GM12878 (cell line): Measurements from ENCODE around the gene USP11. TPM values are rescaled to one million over a fixed set of nuclear protein-coding genes. Genes with fewer than 3 reads are reported as not detected.

ENCODE experiments used
- BACH1 ChIP-seq: fragments of 450-650 bp; IDR thresholded peaks from 2 replicates; pipeline ENCODE4 v1.6.1; 2017; ENCODE audit warnings: mild to moderate bottlenecking, borderline replicate concordance
- EGR1 ChIP-seq, 2 experiments: IDR thresholded peaks; 1 replicate in 1 of 2; 2 replicates in 1 of 2; pipeline ENCODE4 v1.6.1; 2011 to 2012; ENCODE audit warnings: low read depth in 2 of 2, low read length in 2 of 2, borderline replicate concordance in 1 of 2, mild to moderate bottlenecking in 1 of 2, moderate library complexity in 1 of 2
- GABPA ChIP-seq: IDR thresholded peaks from 2 replicates; pipeline ENCODE4 v1.6.1; 2014; ENCODE audit warnings: antibody characterized with exemption, low read depth, mild to moderate bottlenecking, inconsistent platforms
- HDAC2 ChIP-seq: fragments of 200-600 bp; sonication (generic); IDR thresholded peaks from 2 replicates; pipeline ENCODE4 v1.6.1; 2017
- STAT1 ChIP-seq: fragments of 450-650 bp; conservative IDR thresholded peaks from 2 replicates; pipeline ENCODE4 v1.6.1; 2014; ENCODE audit warnings: antibody characterized with exemption, mild to moderate bottlenecking
- TCF3 ChIP-seq: IDR thresholded peaks from 2 replicates; pipeline ENCODE4 v1.6.1; 2012; ENCODE audit warnings: low read depth, mild to moderate bottlenecking, low read length, borderline replicate concordance; ENCODE audit not compliant: insufficient read depth
- YBX1 ChIP-seq: fragments of 450-650 bp; IDR thresholded peaks from 2 replicates; pipeline ENCODE4 v1.6.1; 2016; ENCODE audit warnings: antibody characterized with exemption
- polyA plus RNA-seq, 11 experiments: library from polyadenylated mRNA; depleted of rRNA in 4 of 11; unstranded in 6 of 11; stranded (reverse) in 5 of 11; fragments of >200 nt; fragmentation: Nextera tagmentation in 4 of 11; fragmentation: Illumina TruSeq in 1 of 11; extraction: Ambion mirVana in 4 of 11; extraction: Trizol in 1 of 11; gene quantifications; 1 replicate in 1 of 11; 2 replicates in 10 of 11; pipeline versions ENCODE4 v1.2.1 to v1.2.3, GENCODE V29; 2011 to 2016; ENCODE audit warnings: inconsistent platforms in 2 of 11, missing spikeins in 2 of 11, low read depth in 1 of 11
- total RNA-seq, 4 experiments: library from RNA; depleted of rRNA in 3 of 4; stranded (reverse); fragments of >200 nt in 3 of 4; fragmentation: Illumina TruSeq in 1 of 4; extraction: Trizol in 1 of 4; gene quantifications; 2 replicates each; pipeline versions ENCODE4 v1.2.1 to v1.2.3, GENCODE V29; 2013 to 2021
- TF ChIP-seq, protein P1 (sequence below): fragments of 450-650 bp; IDR thresholded peaks from 2 replicates; pipeline ENCODE4 v1.6.1; 2017; ENCODE audit warnings: antibody characterized with exemption, mild to moderate bottlenecking, moderate library complexity
- TF ChIP-seq, protein P2 (sequence below): fragments of 450-650 bp; IDR thresholded peaks from 2 replicates; pipeline ENCODE4 v1.6.1; 2016; ENCODE audit warnings: mild to moderate bottlenecking, moderate library complexity, borderline replicate concordance
- TF ChIP-seq, protein P3 (sequence below): fragments of 150-350 bp; IDR thresholded peaks from 2 replicates; pipeline ENCODE4 v1.6.1; 2014; ENCODE audit warnings: mild to moderate bottlenecking, low read depth, low read length
- TF ChIP-seq, protein P4 (sequence below): fragments of 450-650 bp; formaldehyde crosslinking; IDR thresholded peaks from 2 replicates; pipeline ENCODE4 v1.5.0; 2022; ENCODE audit warnings: mild to moderate bottlenecking, missing genetic modification characterization
- TF ChIP-seq, protein P5 (sequence below): fragments of 450-650 bp; IDR thresholded peaks from 2 replicates; pipeline ENCODE4 v1.6.1; 2017; ENCODE audit warnings: mild to moderate bottlenecking, low read depth, inconsistent platforms; ENCODE audit not compliant: poor library complexity, severe bottlenecking

Gene USP11
- total and polyA plus RNA-seq, 10 of the 15 experiments (the other 5 are each of a cell fraction or from before 2014, with no cell fraction given): 3.3 to 44.0 (median 20.9) TPM

DNA sequence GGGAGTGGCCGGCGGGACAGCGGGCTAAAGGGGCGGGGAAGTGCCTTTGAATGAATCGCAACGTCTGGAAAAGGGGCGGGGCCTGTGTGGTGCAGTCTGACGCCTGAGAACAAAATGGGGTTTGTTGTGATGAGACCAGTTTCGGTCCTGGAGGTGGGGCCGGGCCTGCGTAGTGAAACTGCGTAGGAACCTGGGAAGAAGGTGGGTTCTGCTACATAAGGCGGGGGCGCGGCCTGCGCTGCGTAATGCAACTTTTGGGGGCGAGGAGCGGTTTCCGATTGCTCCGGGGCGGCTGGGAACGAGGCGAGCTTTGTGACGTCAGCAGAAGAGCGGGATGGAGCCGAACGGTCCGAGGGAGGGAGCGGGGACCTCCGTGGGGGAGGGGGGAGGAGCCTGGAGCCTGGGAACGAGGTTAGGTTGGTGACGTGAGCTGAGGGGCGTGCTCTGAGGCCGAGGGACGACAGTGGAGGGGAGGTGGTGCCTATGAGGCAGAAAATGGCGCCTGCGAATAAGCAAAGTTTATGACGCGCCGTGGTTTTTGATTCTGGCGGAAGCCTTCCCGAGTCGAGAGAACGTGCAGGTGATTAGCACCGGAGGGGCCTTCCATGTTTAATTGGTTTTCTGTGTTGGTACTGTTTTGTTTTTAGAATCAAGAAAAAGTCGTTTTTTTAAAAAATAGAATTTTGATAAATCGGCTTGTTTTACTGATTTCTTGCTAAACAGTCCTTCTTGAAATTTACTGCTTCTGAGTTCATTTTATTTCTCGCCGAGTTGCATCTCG, 714 bp downstream of the USP11 start (continued):
- TF ChIP-seq, protein P1, sequence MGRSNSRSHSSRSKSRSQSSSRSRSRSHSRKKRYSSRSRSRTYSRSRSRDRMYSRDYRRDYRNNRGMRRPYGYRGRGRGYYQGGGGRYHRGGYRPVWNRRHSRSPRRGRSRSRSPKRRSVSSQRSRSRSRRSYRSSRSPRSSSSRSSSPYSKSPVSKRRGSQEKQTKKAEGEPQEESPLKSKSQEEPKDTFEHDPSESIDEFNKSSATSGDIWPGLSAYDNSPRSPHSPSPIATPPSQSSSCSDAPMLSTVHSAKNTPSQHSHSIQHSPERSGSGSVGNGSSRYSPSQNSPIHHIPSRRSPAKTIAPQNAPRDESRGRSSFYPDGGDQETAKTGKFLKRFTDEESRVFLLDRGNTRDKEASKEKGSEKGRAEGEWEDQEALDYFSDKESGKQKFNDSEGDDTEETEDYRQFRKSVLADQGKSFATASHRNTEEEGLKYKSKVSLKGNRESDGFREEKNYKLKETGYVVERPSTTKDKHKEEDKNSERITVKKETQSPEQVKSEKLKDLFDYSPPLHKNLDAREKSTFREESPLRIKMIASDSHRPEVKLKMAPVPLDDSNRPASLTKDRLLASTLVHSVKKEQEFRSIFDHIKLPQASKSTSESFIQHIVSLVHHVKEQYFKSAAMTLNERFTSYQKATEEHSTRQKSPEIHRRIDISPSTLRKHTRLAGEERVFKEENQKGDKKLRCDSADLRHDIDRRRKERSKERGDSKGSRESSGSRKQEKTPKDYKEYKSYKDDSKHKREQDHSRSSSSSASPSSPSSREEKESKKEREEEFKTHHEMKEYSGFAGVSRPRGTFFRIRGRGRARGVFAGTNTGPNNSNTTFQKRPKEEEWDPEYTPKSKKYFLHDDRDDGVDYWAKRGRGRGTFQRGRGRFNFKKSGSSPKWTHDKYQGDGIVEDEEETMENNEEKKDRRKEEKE: no peak
- TF ChIP-seq, protein P2, sequence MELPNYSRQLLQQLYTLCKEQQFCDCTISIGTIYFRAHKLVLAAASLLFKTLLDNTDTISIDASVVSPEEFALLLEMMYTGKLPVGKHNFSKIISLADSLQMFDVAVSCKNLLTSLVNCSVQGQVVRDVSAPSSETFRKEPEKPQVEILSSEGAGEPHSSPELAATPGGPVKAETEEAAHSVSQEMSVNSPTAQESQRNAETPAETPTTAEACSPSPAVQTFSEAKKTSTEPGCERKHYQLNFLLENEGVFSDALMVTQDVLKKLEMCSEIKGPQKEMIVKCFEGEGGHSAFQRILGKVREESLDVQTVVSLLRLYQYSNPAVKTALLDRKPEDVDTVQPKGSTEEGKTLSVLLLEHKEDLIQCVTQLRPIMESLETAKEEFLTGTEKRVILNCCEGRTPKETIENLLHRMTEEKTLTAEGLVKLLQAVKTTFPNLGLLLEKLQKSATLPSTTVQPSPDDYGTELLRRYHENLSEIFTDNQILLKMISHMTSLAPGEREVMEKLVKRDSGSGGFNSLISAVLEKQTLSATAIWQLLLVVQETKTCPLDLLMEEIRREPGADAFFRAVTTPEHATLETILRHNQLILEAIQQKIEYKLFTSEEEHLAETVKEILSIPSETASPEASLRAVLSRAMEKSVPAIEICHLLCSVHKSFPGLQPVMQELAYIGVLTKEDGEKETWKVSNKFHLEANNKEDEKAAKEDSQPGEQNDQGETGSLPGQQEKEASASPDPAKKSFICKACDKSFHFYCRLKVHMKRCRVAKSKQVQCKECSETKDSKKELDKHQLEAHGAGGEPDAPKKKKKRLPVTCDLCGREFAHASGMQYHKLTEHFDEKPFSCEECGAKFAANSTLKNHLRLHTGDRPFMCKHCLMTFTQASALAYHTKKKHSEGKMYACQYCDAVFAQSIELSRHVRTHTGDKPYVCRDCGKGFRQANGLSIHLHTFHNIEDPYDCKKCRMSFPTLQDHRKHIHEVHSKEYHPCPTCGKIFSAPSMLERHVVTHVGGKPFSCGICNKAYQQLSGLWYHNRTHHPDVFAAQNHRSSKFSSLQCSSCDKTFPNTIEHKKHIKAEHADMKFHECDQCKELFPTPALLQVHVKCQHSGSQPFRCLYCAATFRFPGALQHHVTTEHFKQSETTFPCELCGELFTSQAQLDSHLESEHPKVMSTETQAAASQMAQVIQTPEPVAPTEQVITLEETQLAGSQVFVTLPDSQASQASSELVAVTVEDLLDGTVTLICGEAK: no peak
- TF ChIP-seq, protein P3, sequence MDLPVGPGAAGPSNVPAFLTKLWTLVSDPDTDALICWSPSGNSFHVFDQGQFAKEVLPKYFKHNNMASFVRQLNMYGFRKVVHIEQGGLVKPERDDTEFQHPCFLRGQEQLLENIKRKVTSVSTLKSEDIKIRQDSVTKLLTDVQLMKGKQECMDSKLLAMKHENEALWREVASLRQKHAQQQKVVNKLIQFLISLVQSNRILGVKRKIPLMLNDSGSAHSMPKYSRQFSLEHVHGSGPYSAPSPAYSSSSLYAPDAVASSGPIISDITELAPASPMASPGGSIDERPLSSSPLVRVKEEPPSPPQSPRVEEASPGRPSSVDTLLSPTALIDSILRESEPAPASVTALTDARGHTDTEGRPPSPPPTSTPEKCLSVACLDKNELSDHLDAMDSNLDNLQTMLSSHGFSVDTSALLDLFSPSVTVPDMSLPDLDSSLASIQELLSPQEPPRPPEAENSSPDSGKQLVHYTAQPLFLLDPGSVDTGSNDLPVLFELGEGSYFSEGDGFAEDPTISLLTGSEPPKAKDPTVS: no peak
- TF ChIP-seq, protein P4, sequence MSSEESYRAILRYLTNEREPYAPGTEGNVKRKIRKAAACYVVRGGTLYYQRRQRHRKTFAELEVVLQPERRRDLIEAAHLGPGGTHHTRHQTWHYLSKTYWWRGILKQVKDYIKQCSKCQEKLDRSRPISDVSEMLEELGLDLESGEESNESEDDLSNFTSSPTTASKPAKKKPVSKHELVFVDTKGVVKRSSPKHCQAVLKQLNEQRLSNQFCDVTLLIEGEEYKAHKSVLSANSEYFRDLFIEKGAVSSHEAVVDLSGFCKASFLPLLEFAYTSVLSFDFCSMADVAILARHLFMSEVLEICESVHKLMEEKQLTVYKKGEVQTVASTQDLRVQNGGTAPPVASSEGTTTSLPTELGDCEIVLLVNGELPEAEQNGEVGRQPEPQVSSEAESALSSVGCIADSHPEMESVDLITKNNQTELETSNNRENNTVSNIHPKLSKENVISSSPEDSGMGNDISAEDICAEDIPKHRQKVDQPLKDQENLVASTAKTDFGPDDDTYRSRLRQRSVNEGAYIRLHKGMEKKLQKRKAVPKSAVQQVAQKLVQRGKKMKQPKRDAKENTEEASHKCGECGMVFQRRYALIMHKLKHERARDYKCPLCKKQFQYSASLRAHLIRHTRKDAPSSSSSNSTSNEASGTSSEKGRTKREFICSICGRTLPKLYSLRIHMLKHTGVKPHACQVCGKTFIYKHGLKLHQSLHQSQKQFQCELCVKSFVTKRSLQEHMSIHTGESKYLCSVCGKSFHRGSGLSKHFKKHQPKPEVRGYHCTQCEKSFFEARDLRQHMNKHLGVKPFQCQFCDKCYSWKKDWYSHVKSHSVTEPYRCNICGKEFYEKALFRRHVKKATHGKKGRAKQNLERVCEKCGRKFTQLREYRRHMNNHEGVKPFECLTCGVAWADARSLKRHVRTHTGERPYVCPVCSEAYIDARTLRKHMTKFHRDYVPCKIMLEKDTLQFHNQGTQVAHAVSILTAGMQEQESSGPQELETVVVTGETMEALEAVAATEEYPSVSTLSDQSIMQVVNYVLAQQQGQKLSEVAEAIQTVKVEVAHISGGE (CRISPR knock-in tag): no peak
- no peak for TF ChIP-seq TCF3
- TF ChIP-seq YBX1: no peak
- no peak for TF ChIP-seq GABPA
- no peak for TF ChIP-seq HDAC2
- TF ChIP-seq EGR1 (IDR thresholded peaks at IDR 0.05; ENCODE audit: borderline replicate concordance in 1 of 2, low read depth in 2 of 2, low read length in 2 of 2): peak in 1 of 2 experiments; percentile 44; a peak in 1 of 3 replicates
- no peak for TF ChIP-seq STAT1
- peak; percentile 61; the same call in 1 of the 2 replicates for TF ChIP-seq BACH1
- TF ChIP-seq, protein P5, sequence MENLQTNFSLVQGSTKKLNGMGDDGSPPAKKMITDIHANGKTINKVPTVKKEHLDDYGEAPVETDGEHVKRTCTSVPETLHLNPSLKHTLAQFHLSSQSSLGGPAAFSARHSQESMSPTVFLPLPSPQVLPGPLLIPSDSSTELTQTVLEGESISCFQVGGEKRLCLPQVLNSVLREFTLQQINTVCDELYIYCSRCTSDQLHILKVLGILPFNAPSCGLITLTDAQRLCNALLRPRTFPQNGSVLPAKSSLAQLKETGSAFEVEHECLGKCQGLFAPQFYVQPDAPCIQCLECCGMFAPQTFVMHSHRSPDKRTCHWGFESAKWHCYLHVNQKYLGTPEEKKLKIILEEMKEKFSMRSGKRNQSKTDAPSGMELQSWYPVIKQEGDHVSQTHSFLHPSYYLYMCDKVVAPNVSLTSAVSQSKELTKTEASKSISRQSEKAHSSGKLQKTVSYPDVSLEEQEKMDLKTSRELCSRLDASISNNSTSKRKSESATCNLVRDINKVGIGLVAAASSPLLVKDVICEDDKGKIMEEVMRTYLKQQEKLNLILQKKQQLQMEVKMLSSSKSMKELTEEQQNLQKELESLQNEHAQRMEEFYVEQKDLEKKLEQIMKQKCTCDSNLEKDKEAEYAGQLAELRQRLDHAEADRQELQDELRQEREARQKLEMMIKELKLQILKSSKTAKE: peak; percentile 21
